Heart right ventricle (tissue), 16 donors: ENCODE results near the gene HOXB2. TPM values are rescaled to one million over a fixed set of nuclear protein-coding genes. Genes with fewer than 3 reads are reported as not detected.

Experiments
- ATAC-seq, 8 donors: fragments of 200-7000 bp; cut with Tn5 transposase; one replicate each; pipeline ENCODE4 v1.9.1; 2020; ENCODE audit warnings: mild to moderate bottlenecking in 8 of 8, moderate library complexity in 8 of 8, moderate number of reproducible peaks in 1 of 8
- DNase-seq, 2 donors: peaks; one replicate each; pipeline ENCODE4 v3.0.0-alpha.2; 2020
- H3K27ac ChIP-seq, 10 donors: fragments of 200-600 bp; sonication (generic) in 2 of 10; one replicate each; pipeline versions ENCODE4 v1.5.0 to v1.8.0; 2020 to 2022; ENCODE audit warnings: mild to moderate bottlenecking in 3 of 10
- H3K27me3 ChIP-seq, 7 donors: fragments of 200-600 bp; one replicate each; pipeline ENCODE4 v1.8.0; 2021 to 2022; ENCODE audit warnings: mild to moderate bottlenecking in 2 of 7
- H3K36me3 ChIP-seq, 9 donors: fragments of 200-600 bp; sonication (generic) in 1 of 9; one replicate each; pipeline versions ENCODE4 v1.5.0 to v1.8.0; 2020 to 2022; ENCODE audit warnings: mild to moderate bottlenecking in 2 of 9
- H3K4me1 ChIP-seq, 9 donors: fragments of 200-600 bp; sonication (generic) in 1 of 9; one replicate each; pipeline versions ENCODE4 v1.5.0 to v1.8.0; 2020 to 2022; ENCODE audit warnings: mild to moderate bottlenecking in 4 of 9
- H3K4me3 ChIP-seq, 10 donors: fragments of 200-600 bp; sonication (generic) in 2 of 10; one replicate each; pipeline versions ENCODE4 v1.5.0 to v1.8.0; 2020 to 2022; ENCODE audit warnings: mild to moderate bottlenecking in 7 of 10, moderate library complexity in 2 of 10
- H3K9me3 ChIP-seq, 11 donors: fragments of 200-600 bp in 10 of 11; sonication (generic) in 2 of 11; one replicate each; pipeline versions ENCODE4 v1.5.0 to v1.8.0; 2013 to 2022; ENCODE audit warnings: mild to moderate bottlenecking in 2 of 11, control low read depth in 1 of 11, moderate library complexity in 1 of 11
- WGBS, 2 donors: extraction: QIAGEN DNeasy Blood & Tissue Kit; methylation state at CpG; one replicate each; pipeline ENCODE4 v1.1.7; 2013; ENCODE audit warnings: inconsistent platforms in 1 of 2; 5-methylcytosine and 5-hydroxymethylcytosine counted together
- intact Hi-C, 10 donors: fragments of 100-400 bp; cut with DNase I; formaldehyde crosslinking; loops; one replicate each; pipeline versions ENCODE4 v1.11.1 to v1.14.2; 2022
- polyA plus RNA-seq, 2 donors: library from polyadenylated mRNA; stranded (reverse); fragments of 200-250 nt; gene quantifications; one replicate each; pipeline ENCODE4 v1.2.3, GENCODE V29; 2013
- total RNA-seq, 10 donors: library from RNA; stranded (reverse); fragmentation: NEBNext Ultra II Directional in 3 of 10; extraction: Animal tissue kit (Norgen Biotek cat#: 25700) in 3 of 10; gene quantifications; one replicate each; pipeline versions ENCODE4 v1.2.1 to v1.2.4, GENCODE V29; 2021 to 2023
- TF ChIP-seq, protein P1 (sequence below), 9 donors: fragments of 200-600 bp; sonication (generic) in 2 of 9; IDR thresholded peaks; one replicate each; pipeline versions ENCODE4 v1.5.0 to v1.8.0; 2021 to 2022; ENCODE audit warnings: antibody characterized with exemption in 9 of 9, mild to moderate bottlenecking in 5 of 9, moderate library complexity in 1 of 9
- donor health status: Arrhythmogenic right ventricular cardiomyopathy.
- donor health status: ischemic (EF 13 %, LVEDD 7.1; RV severe dilation, severe dysfunction).
- donor health status: healthy with polysubstance abuse.
- donor health status: DM: no; HTN: yes; CAD: no.
- donor health status: DM: no; HTN: no; CAD: no.
- donor health status: ischemic (EF 25% LVEDD 6.9; RV normal size, moderate dysfunction).
- donor health status: ischemic (EF 25% LVEDD 5.7; RV mildly dilated, moderate dysfunction).
- donor health status: healthy.
- donor health status: DM: yes; HTN: yes; CAD: no.
- donor health status: Ischemic cardiomyopathy.
- donor health status: ischemic (EF 35%, LVEDD 5.7; RV mildly dilated, moderate dysfunction).
- donor health status: nonischemic (EF 11% LVEDD 7.7; RV severe dilation, severe dysfunction).
- donor health status: DM: yes; HTN: yes; CAD: no.
- donor health status: PGD.
- donor health status: ischemic (EF 29% LVEDD 5.4; RV normal size, mild dysfunction).
- donor health status: nonischemic (EF 23%, LVEDD 6.1; RV moderate dilation, normal function).

The HOXB2 gene
- total and polyA plus RNA-seq, 12 donors: 0.47 to 7.9 (median 2.2) TPM

GRCh38 chr17:48571024-48571818 lies 26.3 kb upstream of the HOXB2 start:
- DNase-seq (no peak), ATAC-seq (no peak)
- no peak overlapping the region for H3K4me3 ChIP-seq
- intact Hi-C loops: no loop called here
- no peaks in the 10 kb centered on the region for H3K9me3 ChIP-seq
- H3K27ac ChIP-seq: no peak overlapping the region
- peaks cover 30 to 100% (median 100%) of the 10 kb centered on the region in 7 donors for H3K27me3 ChIP-seq
- H3K36me3 ChIP-seq: no peaks in the 10 kb centered on the region
- WGBS, 2 donors: 35 to 43% methylated on average over 26 of the region's 26 CpGs
- peaks cover 0 to 21% (median 3%) of the 10 kb centered on the region in 9 donors for H3K4me1 ChIP-seq
- TF ChIP-seq, protein P1, sequence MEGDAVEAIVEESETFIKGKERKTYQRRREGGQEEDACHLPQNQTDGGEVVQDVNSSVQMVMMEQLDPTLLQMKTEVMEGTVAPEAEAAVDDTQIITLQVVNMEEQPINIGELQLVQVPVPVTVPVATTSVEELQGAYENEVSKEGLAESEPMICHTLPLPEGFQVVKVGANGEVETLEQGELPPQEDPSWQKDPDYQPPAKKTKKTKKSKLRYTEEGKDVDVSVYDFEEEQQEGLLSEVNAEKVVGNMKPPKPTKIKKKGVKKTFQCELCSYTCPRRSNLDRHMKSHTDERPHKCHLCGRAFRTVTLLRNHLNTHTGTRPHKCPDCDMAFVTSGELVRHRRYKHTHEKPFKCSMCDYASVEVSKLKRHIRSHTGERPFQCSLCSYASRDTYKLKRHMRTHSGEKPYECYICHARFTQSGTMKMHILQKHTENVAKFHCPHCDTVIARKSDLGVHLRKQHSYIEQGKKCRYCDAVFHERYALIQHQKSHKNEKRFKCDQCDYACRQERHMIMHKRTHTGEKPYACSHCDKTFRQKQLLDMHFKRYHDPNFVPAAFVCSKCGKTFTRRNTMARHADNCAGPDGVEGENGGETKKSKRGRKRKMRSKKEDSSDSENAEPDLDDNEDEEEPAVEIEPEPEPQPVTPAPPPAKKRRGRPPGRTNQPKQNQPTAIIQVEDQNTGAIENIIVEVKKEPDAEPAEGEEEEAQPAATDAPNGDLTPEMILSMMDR (IDR thresholded peaks at IDR 0.05): no peak

DNA sequence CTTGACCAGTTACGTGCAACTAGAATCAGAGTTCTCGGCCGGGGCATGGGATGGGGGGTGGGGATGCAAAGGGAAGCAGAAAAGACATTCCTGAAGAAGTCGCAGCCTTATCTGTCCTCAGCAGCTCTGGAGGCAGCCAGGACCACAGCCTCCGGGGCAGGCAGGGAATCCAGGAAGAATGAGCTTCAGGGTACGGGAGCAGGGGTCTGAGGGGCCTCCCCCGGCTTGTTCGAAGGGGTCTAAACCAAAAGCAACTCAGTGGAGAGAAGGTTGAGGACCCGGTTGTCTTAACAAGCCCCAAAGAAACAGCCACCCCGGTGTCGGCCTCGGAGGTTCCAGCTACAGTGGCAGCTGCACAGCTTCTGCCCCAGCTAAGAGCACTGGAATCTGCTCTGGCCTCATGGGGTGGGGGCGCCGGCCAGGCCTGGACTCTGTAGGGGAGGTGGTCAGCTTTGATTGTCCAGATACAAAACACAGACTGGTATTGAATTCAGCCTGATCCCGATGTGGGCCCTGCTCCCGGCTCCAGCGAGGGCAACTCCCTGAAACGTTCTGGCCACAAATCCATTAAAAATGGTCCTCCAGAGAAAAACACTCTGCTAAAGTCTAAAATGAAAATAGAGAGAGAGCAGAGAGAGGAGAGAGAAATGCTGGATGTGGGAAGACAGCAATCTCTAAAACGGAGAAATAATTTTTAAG lies 25.6 kb upstream of the HOXB2 start:
- 20 to 25% methylated on average over 19 of the region's 19 CpGs for WGBS, 2 donors
- DNase-seq (no peak), ATAC-seq (no peak)
- Histone ChIP-seq H3K4me3 (no peak overlapping the region), H3K27me3 (peaks cover 25 to 100% (median 100%) of the 10 kb centered on the region in 7 donors), H3K27ac (peak overlapping the region in 1 of 10 donors; percentile 79), H3K36me3 (no peaks in the 10 kb centered on the region), H3K4me1 (peaks cover 0 to 13% (median 0%) of the 10 kb centered on the region in 9 donors), H3K9me3 (no peaks in the 10 kb centered on the region)
- TF ChIP-seq, protein P1 (IDR thresholded peaks at IDR 0.05): no peak
- intact Hi-C loops: no loop called here

- intact Hi-C loops: loop anchor here in 1 of 10 donors (2.0 kb wide), 1 partner anchor 21 kb away; no protein-coding TSS in a partner anchor
- H3K27me3 ChIP-seq: peaks cover 31 to 100% (median 100%) of the 10 kb centered on the region in 7 donors
- 22 to 26% methylated on average over 6 of the region's 6 CpGs for WGBS, 2 donors
- ATAC-seq (no peak), DNase-seq (no peak)
- peaks cover 0 to 12% (median 0%) of the 10 kb centered on the region in 9 donors for H3K4me1 ChIP-seq
- H3K9me3 ChIP-seq: no peaks in the 10 kb centered on the region
- no peak overlapping the region for H3K4me3 ChIP-seq
- H3K27ac ChIP-seq: peak overlapping the region in 2 of 10 donors; percentile 65 to 79
- no peaks in the 10 kb centered on the region for H3K36me3 ChIP-seq
- TF ChIP-seq, protein P1 (IDR thresholded peaks at IDR 0.05): no peak
Observed at GRCh38 chr17:48569674-48570324, 24.9 kb upstream of the HOXB2 start.

- ATAC-seq (no peak), DNase-seq (no peak)
- intact Hi-C loops: loop anchor here in 1 of 10 donors (2.0 kb wide), 1 partner anchor 20 kb away; no protein-coding TSS in a partner anchor
- TF ChIP-seq, protein P1 (IDR thresholded peaks at IDR 0.05): no peak
- Histone ChIP-seq H3K4me1 (peaks cover 0 to 16% (median 4%) of the 10 kb centered on the region in 9 donors), H3K4me3 (peak overlapping the region in 1 of 10 donors; percentile 18), H3K27me3 (peaks cover 32 to 100% (median 100%) of the 10 kb centered on the region in 7 donors), H3K36me3 (no peaks in the 10 kb centered on the region), H3K27ac (peak overlapping the region in 2 of 10 donors; percentile 65 to 79), H3K9me3 (no peaks in the 10 kb centered on the region)
- WGBS, 2 donors: 12 to 34% methylated on average over 3 of the region's 3 CpGs
Observed at GRCh38 chr17:48569240-48569582, 24.3 kb upstream of the HOXB2 start.
